PC-3 (cell line): ENCODE measurements around the gene PLXNC1. TPM values are rescaled to one million over a fixed set of nuclear protein-coding genes. Genes with fewer than 3 reads are reported as not detected.

Experiments used
- ATAC-seq: fragments of 200-7000 bp; cut with Tn5 transposase; 2 replicates; pipeline ENCODE4 v1.9.1; 2020; ENCODE audit warnings: mild to moderate bottlenecking, moderate library complexity
- BruUV-seq: library from RNA; stranded (reverse); fragments of 400-500 nt; replicated peaks from 2 replicates; lab custom pipeline; 2021; lab: Mats Ljungman, UMichigan
- CTCF ChIA-PET: fragments of 300-600 bp; sonication (Branson Sonifier 250); formaldehyde crosslinking; loops from one replicate; lab custom pipeline; 2022; ENCODE audit warnings: antibody characterized with exemption; lab: Charles Lee
- POLR2A ChIA-PET: fragments of 300-600 bp; sonication (Branson Sonifier 250); formaldehyde crosslinking; loops from one replicate; lab custom pipeline; 2022; ENCODE audit warnings: antibody characterized with exemption; ENCODE audit not compliant: unreplicated experiment; lab: Charles Lee
- DNase-seq: peaks from one replicate; pipeline ENCODE4 v3.0.0-alpha.2; 2015
- H2AFZ ChIP-seq: fragments of 300-600 bp; sonication (generic); 2 replicates; pipeline ENCODE4 v1.6.0; 2016; ENCODE audit warnings: antibody characterized with exemption, low read length
- H3F3A ChIP-seq: fragments of 300-600 bp; sonication (generic); one replicate; pipeline ENCODE4 v1.6.0; 2017; ENCODE audit warnings: antibody characterized with exemption, low read length, control low read depth, mild to moderate bottlenecking; ENCODE audit not compliant: unreplicated experiment
- H3K27ac ChIP-seq: fragments of 300-600 bp; sonication (generic); 2 replicates; pipeline ENCODE4 v1.5.1; 2016; ENCODE audit warnings: mild to moderate bottlenecking, low read length
- H3K27me3 ChIP-seq: fragments of 300-600 bp; sonication (generic); 2 replicates; pipeline ENCODE4 v1.6.1; 2016; ENCODE audit warnings: low read length, mixed read lengths
- H3K36me3 ChIP-seq: fragments of 300-600 bp; sonication (generic); 2 replicates; pipeline ENCODE4 v1.6.1; 2016; ENCODE audit warnings: low read depth, mixed run types, low read length, mixed read lengths
- H3K4me1 ChIP-seq: fragments of 300-600 bp; sonication (generic); 2 replicates; pipeline ENCODE4 v1.5.1; 2016; ENCODE audit warnings: low read length; ENCODE audit not compliant: insufficient read depth
- H3K4me2 ChIP-seq: fragments of 300-600 bp; sonication (generic); 2 replicates; pipeline ENCODE4 v1.6.0; 2016; ENCODE audit warnings: low read length
- H3K4me3 ChIP-seq: fragments of 300-600 bp; sonication (generic); 2 replicates; pipeline ENCODE4 v1.5.1; 2016; ENCODE audit warnings: mild to moderate bottlenecking, low read length, mixed read lengths
- H3K79me2 ChIP-seq: fragments of 300-600 bp; sonication (generic); 2 replicates; pipeline ENCODE4 v1.6.1; 2017; ENCODE audit warnings: low read length, mixed read lengths
- H3K9ac ChIP-seq: fragments of 300-600 bp; sonication (generic); 2 replicates; pipeline ENCODE4 v1.6.0; 2016; ENCODE audit warnings: mild to moderate bottlenecking, low read length
- H3K9me2 ChIP-seq: fragments of 300-600 bp; sonication (generic); replicated peaks from 2 replicates; pipeline ENCODE4 v1.6.1; 2016; ENCODE audit warnings: mixed run types, low read length, mixed read lengths
- H3K9me3 ChIP-seq: fragments of 300-600 bp; sonication (generic); 2 replicates; pipeline ENCODE4 v1.6.1; 2016; ENCODE audit warnings: low read length, mixed read lengths
- H4K20me1 ChIP-seq: fragments of 300-600 bp; sonication (generic); 2 replicates; pipeline ENCODE4 v1.6.1; 2016; ENCODE audit warnings: low read length, mixed read lengths
- CTCF ChIP-seq: fragments of 300-600 bp; sonication (generic); conservative IDR thresholded peaks from 2 replicates; pipeline ENCODE4 v1.5.1; 2017; ENCODE audit warnings: antibody characterized with exemption, low read depth, mild to moderate bottlenecking, low read length
- EZH2 ChIP-seq: fragments of 300-600 bp; sonication (generic); IDR thresholded peaks from one replicate; pipeline ENCODE4 v1.6.1; 2017; ENCODE audit warnings: antibody characterized with exemption, mild to moderate bottlenecking, low read length; ENCODE audit not compliant: unreplicated experiment
- EZH2phosphoT487 ChIP-seq: fragments of 300-600 bp; sonication (generic); IDR thresholded peaks from 2 replicates; pipeline ENCODE4 v1.6.1; 2018; ENCODE audit warnings: mild to moderate bottlenecking, antibody characterized with exemption, low read length, borderline replicate concordance
- intact Hi-C: fragments of 100-400 bp; cut with micrococcal nuclease; formaldehyde crosslinking; loops from 2 replicates; pipeline ENCODE4 v1.9.0; 2023
- total RNA-seq: library from RNA; depleted of rRNA; stranded (reverse); fragments of >200 nt; gene quantifications from 2 replicates; pipeline ENCODE4 v1.2.3, GENCODE V29; 2014

Gene PLXNC1
- total RNA-seq, 1 experiment from 2014 or later, result 0.15 TPM

- TF ChIP-seq EZH2phosphoT487, result no peak
- TF ChIP-seq CTCF, result no peak
- no peak for TF ChIP-seq EZH2
- POLR2A ChIA-PET, result no interaction called here
- Histone ChIP-seq H3K79me2 (no peaks in the 10 kb centered on the region), H4K20me1 (no peaks in the 10 kb centered on the region), H3K27me3 (no peaks in the 10 kb centered on the region), H3K36me3 (no peaks in the 10 kb centered on the region), H3K4me3 (no peak overlapping the region), H3K4me2 (no peak overlapping the region), H3K9me2 (no peaks in the 10 kb centered on the region), H2AFZ (no peak overlapping the region), H3F3A (no peaks in the 10 kb centered on the region), H3K4me1 (no peaks in the 10 kb centered on the region), H3K9me3 (no peaks in the 10 kb centered on the region), H3K9ac (no peak overlapping the region), H3K27ac (no peak overlapping the region)
- ATAC-seq, result no peak
- intact Hi-C loops, result no loop called here
- no TSS peak for BruUV-seq
- CTCF ChIA-PET, result no interaction called here
- no peak for DNase-seq
Observed at GRCh38 chr12:94269316-94269999, 121.1 kb downstream of the PLXNC1 start.

DNA sequence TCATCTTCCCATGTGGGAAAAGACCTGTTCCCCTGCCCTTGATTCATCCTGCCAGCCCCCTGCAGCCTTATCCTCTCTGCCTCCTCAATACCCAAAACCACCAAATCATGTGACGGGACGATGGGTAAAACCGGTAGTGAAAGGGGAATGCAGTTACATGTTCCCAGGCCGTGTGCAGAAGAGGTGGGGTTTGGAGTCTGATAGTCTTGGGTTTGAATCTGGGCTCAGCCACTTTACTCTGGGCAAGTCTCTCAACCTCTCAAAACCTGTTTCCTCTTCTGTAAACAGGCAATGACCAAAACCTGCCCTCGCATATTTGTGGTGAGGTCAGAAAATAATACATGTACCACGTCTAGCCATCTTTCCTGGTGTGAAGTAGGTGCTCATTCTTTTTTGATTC lies 123.0 kb downstream of the PLXNC1 start:
- Histone ChIP-seq H3K4me2 (no peak overlapping the region), H4K20me1 (no peaks in the 10 kb centered on the region), H3K9me3 (no peaks in the 10 kb centered on the region), H3K79me2 (no peaks in the 10 kb centered on the region), H2AFZ (no peak overlapping the region), H3K27me3 (no peaks in the 10 kb centered on the region), H3K36me3 (no peaks in the 10 kb centered on the region), H3K9ac (no peak overlapping the region), H3K4me1 (no peaks in the 10 kb centered on the region), H3K27ac (no peak overlapping the region), H3F3A (no peaks in the 10 kb centered on the region), H3K4me3 (no peak overlapping the region), H3K9me2 (no peaks in the 10 kb centered on the region)
- no TSS peak for BruUV-seq
- TF ChIP-seq EZH2 (no peak), CTCF (no peak), EZH2phosphoT487 (no peak)
- ATAC-seq, result no peak
- intact Hi-C loops, result no loop called here
- DNase-seq, result peak; percentile 24
- POLR2A ChIA-PET, result no interaction called here
- CTCF ChIA-PET, result no interaction called here

DNA sequence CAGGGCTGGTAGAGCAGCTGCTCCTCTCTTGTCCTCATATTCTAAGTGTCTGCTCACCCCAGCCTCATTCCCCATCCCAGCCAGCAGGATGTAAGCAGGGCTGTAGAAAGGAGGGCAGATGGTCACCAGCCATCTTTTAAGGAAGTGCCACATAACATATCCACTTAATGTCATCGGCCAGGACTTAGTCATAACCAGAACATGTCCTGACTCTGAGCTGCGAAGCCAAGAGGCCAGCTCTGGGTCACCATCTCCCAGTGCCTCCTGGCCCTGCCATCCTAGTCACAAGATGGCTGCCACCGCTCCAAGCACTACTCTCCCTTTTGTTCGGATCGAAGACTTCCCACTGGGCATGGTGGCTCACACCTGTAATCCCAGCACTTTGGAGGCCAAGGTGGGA lies 123.9 kb downstream of the PLXNC1 start:
- Histone ChIP-seq H3K4me1 (no peaks in the 10 kb centered on the region), H3K27ac (no peak overlapping the region), H3K79me2 (no peaks in the 10 kb centered on the region), H3K9me3 (no peaks in the 10 kb centered on the region), H3K36me3 (no peaks in the 10 kb centered on the region), H3F3A (no peaks in the 10 kb centered on the region), H4K20me1 (no peaks in the 10 kb centered on the region), H3K4me3 (no peak overlapping the region), H3K4me2 (no peak overlapping the region), H2AFZ (no peak overlapping the region), H3K9ac (no peak overlapping the region), H3K27me3 (no peaks in the 10 kb centered on the region), H3K9me2 (no peaks in the 10 kb centered on the region)
- ATAC-seq (no peak), DNase-seq (no peak)
- intact Hi-C loops, result no loop called here
- BruUV-seq, result no TSS peak
- POLR2A ChIA-PET, result no interaction called here
- no peak for TF ChIP-seq EZH2phosphoT487
- no peak for TF ChIP-seq EZH2
- no peak for TF ChIP-seq CTCF
- CTCF ChIA-PET, result no interaction called here
